AG04449 (cell line): Measurements from ENCODE around the gene CIPC.

Experiments
- CTCF ChIA-PET: fragments of 350-600 bp; formaldehyde crosslinking; extraction: SDS; loops from one replicate; lab custom pipeline; 2021; ENCODE audit warnings: antibody characterized with exemption; lab: Yijun Ruan, JAX
- POLR2A ChIA-PET: fragments of 400-600, 350-600 bp; formaldehyde crosslinking; extraction: SDS; loops from one replicate; lab custom pipeline; 2020; ENCODE audit warnings: antibody characterized with exemption, inconsistent platforms; lab: Yijun Ruan, JAX
- DNase-seq: peaks from one replicate; pipeline ENCODE4 v3.0.0-alpha.2; 2010; ENCODE audit warnings: low read depth, low spot score
- H3K4me3 ChIP-seq: 2 replicates; pipeline ENCODE4 v1.5.1; 2011; ENCODE audit warnings: low read depth, mild to moderate bottlenecking, control low read depth, low read length
- CTCF ChIP-seq: IDR thresholded peaks from one replicate; pipeline ENCODE4 v1.5.1; 2011; ENCODE audit warnings: mild to moderate bottlenecking, moderate library complexity, low read length, control low read depth, inconsistent platforms; ENCODE audit not compliant: insufficient read depth; ENCODE audit errors: missing control alignments

Gene CIPC

GRCh38 chr14:77161011-77161410, 63.0 kb downstream of the CIPC start:
- no peak for TF ChIP-seq CTCF
- CTCF ChIA-PET: no interaction called here
- POLR2A ChIA-PET: no interaction called here
- H3K4me3 ChIP-seq: no peak overlapping the region
- no peak for DNase-seq
